Stimulated activated CD8-positive, alpha-beta memory T cell treated with anti-CD3 and anti-CD28 coated beads, Interleukin-2, amount 100 ng/mL, for 1 hour (primary cell): ENCODE results near the gene RAPSN.
A peak's percentile ranks its signal among the peaks of the same experiment; 100 is the strongest.

Experiments used
- DNase-seq, 2 donors: peaks; one replicate each; pipeline ENCODE4 v3.0.0-alpha.2; 2020; ENCODE audit warnings: low read depth in 2 of 2

The RAPSN gene

DNA sequence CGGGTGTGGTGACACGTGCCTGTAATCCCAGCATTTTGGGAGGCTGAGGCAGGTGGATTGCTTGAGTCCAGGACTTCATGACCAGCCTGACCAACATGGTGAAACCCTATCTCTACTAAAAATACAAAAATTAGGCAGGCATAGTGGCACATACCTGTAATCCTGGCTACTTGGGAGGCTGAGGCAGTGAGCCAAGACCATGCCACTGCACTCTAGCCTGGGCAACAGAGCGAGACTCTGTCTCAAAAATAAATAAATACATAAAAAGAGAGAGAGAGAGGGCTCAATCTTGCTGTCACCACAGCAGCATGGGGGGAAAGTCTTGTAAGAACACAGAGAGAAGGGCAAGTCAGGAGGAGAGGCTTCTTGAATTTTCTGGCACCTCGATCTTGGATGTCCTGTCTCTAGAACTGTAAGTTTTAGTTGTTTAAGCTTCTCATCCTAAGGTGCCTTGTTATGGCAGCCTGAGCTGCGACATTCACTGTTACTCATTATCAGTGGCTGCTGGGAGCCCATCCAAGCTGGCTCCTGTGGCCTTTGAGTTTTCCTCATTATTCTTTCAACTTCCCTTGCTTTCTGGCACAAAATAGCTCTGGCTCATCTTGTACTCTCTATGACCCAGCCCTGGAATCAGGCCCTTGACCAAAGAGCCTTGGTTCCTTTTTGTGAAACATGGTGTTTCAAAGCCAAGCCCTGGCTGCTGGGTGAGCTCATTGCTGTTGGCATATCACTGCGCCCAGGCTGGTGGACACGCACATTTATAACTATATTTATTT is 14.7 kb downstream of the RAPSN start:
- DNase-seq = no peak

- no peak for DNase-seq
Observed at GRCh38 chr11:47433157-47433556, 15.8 kb downstream of the RAPSN start.

GRCh38 chr11:47431356-47432083 is 17.4 kb downstream of the RAPSN start:
- DNase-seq = no peak

GRCh38 chr11:47430524-47430923 is 18.4 kb downstream of the RAPSN start:
- DNase-seq = no peak

DNA sequence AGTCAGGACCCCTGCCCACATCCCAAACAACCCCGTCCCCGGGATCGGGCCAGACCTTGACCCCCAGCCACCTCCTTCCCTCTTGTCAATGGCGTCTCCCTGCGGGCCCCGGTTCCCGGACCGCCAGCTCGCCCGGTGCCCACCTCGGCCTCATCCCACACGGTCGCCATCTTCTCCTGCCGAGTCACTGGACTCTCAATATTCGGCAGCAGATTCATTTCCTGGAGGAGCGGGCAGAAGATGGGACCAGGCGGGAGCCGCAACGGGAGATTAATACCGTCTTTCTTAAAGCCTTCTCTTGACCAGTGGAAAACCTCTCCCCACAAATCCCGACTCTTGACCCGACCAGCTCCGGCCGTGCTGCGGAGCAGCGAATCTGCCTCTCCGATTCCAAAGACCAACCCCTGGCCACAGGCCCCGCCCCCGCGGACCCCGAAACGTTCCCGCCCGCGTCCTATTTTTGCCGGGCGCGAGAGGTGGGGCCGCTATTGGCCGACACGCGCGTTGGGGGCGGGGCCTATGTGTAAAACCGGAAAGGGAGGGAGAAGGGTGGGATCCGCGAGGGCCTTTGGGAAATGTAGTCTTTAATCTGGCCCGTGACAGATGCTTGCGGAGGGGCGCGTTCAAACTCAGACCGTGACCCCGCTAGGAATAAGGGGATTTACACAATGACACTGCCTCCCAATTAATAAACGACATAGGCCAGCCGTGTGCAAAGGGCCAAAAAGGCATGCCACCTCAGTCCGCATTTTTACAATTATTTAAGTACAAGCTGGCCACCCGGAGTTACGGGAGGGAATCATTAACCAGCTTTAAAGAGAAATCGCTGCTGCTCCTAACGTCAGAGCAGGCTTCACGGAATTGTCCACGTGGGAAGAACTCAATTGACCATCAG is 22.6 kb downstream of the RAPSN start, which contains the start of gene PSMC3:
TSS of gene PSMC3 (minus strand) at position 378 of the 895 bp plus-strand sequence. CDS start at position 218, 160 bp downstream.
- DNase-seq = peak; percentile 97 to 99

DNA sequence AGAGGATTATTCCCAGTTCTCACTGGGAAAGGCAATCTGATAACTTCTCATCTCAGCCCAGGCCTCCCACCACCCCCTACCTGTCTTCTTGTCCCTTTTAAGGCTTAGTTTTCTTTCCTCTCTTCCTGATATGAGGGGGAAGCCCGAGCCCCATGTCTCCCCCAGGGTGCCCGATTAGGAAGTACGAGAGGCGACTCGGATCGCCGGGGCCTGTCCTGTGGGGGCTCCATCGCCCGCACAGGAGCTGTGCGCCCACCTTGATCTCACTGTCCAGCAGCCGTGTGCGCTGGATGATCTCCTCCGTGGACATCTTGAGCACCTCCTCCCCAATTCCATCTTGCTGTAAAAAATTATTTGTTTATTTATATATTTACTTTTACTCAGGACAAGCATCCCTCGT is 23.3 kb downstream of the RAPSN start:
- no peak for DNase-seq

DNA sequence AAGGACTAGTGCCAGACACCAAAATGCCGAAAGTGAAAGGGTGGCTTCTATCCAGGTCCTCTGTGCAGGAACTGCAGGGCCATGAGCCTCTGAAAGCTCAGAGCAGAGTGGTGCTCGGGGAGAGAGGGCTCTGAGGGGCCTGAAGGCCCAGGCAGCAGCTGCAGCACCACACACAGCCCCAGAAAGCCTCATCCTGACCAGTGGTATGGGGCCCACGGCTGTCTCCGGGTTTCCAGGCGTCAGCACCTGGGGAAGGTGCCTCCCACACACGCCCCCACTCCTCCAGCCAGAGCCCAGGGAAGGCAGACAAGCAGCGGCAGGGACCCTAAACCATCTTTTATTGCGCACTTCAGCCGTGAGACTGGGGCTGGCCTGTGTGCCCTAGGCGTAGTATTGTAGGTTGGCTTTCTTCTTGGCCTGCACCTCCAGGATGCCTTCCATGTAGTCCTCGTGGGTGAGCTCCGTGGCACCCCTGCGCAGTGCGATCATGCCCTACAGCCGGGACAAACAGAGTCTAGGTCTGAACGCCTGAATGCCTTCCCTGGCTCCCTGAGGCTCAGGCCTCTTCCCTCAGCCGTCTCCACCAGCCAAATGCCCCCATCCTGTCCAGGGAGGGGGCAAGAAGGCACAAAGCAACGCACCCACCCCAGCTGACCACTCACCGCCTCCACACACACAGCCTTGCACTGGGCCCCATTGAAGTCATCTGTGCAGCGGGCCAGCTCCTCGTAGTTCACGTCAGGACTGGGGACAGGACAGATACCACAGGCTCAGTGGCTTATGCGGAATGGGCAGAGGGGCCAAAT is 30.3 kb downstream of the RAPSN start:
- DNase-seq = no peak

- no peak for DNase-seq
Observed at GRCh38 chr11:47417712-47418111, 31.2 kb downstream of the RAPSN start.

DNA sequence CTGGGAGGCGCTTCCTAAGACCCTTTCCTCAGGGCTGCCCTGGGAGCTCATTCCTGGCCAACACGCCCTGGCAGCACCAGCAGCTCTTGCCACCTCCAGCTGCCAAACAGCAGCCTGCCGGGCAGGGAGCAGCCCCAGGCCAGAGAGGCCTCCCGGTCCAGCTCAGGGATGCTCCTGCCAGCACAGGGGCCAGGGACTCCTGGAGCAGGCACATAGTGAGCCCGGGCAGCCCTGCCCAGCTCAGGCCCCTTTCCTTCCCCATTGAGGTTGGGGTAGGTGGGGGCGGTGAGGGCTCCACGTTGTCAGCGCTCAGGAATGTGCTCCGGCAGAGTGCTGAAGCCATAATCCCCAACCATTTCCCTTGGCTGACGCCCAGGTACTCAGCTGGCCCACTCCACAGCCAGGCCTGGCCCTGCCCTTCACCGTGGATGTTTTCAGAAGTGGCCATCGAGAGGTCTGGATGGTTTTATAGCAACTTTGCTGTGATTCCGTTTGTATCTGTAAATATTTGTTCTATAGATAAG is 32.9 kb downstream of the RAPSN start:
- DNase-seq = no peak

DNA sequence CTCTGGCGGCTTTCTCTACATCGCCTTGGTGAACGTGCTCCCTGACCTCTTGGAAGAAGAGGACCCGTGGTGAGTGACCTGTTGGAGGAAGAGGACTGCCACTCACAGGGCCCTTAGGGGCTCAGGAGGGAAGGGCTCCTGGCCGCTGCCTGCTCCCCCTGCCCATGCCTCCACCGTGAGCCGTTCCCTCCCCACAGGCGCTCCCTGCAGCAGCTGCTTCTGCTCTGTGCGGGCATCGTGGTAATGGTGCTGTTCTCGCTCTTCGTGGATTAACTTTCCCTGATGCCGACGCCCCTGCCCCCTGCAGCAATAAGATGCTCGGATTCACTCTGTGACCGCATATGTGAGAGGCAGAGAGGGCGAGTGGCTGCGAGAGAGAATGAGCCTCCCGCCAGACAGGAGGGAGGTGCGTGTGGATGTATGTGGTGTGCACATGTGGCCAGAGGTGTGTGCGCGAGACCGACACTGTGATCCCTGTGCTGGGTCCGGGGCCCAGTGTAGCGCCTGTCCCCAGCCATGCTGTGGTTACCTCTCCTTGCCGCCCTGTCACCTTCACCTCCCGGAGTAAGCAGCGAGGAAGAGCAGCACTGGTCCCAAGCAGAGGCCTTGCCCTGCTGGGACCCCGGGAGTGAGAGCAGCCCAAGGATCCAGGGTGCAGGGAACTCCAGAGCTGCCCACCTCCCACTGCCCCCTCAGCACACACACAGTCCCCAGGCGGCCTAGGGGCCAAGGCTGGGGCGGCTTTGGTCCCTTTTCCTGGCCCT is 33.7 kb downstream of the RAPSN start:
- no peak for DNase-seq

GRCh38 chr11:47414685-47415070 is 34.3 kb downstream of the RAPSN start:
- no peak for DNase-seq

GRCh38 chr11:47413908-47414684 is 34.8 kb downstream of the RAPSN start:
- no peak for DNase-seq

DNA sequence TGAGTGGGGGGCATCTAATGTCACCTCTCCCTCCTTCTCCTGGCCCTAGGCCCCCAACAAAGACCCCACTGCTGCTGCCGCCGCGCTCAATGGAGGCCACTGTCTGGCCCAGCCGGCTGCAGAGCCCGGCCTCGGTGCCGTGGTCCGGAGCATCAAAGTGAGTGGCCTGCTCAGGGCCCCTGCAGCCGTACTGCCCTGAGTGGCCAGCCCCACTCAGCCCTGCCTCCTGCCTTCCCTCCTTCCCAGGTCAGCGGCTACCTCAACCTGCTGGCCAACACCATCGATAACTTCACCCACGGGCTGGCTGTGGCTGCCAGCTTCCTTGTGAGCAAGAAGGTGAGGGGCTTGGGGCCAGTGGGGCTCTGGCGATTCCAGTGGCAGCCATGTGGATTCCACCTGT is 35.6 kb downstream of the RAPSN start:
- no peak for DNase-seq

DNA sequence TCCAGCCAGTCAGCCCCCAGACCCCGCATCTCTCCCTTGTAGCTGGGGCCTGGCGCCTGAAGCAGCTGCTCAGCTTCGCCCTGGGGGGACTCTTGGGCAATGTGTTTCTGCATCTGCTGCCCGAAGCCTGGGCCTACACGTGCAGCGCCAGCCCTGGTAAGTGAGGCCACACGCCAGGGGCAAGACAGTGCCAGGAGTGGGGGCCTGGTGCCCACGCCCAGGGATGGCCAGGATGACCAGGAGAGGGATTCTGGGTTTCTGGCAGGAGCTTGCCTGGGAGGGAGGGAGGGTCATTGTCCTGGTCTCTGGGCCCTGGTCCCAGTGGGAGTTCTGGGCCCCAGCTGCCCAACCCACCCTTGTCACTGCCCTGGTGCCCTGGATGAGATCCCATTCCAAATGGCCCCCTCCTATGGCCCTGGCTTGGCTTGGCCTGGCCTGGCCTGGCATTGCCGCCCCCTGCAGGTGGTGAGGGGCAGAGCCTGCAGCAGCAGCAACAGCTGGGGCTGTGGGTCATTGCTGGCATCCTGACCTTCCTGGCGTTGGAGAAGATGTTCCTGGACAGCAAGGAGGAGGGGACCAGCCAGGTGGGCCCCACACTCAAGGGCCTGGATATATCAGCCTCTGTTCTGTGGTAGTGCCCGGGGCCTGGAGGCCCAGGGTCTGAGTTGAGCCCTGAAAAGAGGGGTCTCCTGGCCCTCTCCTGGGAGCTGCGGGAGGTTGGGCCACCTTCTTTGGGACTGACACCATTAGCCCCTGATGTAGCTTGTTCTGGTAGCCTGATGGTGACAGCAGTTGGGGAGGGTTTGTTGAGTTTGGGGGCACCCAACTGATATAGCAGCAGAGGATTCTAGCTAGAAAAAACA is 36.8 kb downstream of the RAPSN start:
- no peak for DNase-seq

DNA sequence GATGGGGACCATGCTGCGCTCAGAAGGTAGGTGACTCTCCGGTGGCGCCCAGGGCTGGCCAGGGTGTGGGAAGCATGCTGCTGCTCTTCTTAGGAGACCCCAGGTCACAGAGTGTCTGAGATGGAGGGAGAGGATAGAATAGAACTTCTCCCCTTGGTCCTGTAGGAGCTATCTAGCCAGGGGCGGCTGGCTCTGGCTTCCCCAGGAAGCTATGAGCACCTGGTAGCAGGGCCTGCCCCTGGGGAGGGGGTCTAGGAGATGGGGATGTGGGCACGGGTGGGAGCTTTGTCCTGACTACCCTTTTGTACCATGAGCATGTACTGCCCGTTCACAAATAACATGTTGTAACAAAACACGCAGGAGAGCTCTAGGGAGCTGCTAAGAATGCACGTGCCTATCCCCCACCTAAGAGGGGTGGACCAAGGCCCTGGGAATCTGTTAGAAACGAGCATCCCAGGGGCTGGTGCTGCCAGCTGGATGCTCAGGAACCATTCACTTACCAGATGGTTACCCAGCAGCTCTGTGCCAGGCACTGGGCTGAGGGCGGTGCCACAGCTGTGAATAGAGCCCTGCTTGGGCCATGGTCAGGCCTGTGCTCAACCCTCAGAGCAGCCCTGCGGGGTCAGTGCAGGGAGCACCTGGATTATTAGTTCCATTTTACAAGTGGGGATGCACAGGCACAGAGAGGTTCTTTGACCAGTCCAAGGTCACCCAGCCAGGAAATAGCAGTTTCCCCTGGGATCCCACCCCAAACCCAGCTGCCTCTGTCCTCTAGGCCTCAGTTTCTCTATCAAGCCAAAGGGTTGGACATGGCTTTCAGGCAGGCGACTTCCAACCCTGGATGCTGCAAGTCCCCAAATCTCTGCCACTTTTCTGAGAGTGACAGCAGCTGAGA is 38.3 kb downstream of the RAPSN start:
- DNase-seq = no peak

DNA sequence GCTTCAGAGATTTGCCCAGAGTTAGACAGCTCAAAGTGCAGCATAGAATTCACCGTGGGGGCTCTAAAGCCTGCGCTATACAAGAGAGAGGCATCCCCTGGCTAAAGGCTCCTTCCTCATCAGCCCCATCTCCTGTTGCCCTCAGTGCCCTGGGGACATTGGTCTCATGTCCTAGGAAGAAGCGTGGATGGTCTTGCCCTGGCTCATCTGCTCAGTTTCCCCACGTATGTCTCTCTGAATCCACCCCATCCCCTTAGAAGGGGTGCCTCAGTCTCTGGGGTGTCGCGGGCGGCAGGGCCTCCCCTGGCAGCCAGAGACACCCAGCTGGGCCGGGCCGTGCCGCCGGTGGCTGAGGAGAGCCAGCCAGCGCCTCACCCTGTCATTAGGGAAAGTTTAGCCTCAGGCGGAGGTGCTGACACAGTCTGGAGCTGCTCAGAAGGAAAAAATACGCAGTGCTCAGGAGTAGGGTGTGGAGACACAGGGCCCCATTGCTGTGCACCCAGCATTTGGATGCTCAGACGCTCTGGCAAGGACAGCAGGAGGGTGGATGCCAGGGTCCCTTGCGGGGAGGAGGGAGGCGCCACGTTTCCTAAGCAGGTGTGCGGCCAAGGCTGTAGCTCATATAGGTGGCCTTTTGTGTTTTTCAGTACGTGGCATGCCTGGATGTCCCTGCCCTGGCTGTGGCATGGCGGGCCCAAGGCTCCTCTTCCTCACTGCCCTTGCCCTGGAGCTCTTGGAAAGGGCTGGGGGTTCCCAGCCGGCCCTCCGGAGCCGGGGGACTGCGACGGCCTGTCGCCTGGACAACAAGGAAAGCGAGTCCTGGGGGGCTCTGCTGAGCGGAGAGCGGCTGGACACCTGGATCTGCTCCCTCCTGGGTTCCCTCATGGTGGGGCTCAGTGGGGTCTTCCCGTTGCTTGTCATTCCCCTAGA is 39.2 kb downstream of the RAPSN start:
- DNase-seq = no peak
